Measurements from ENCODE around the gene CHPF.
A peak's percentile ranks its signal among the peaks of the same experiment; 100 is the strongest.

The CHPF gene

GRCh38 chr2:219515874-219516629 is 27.6 kb downstream of the CHPF start:
- no peak for DNase-seq (ENCODE audit: extremely low read depth in 1 of 2, low read depth in 1 of 2)

- no peak for DNase-seq (ENCODE audit: extremely low read depth in 1 of 2, low read depth in 1 of 2)
Observed at GRCh38 chr2:219514836-219515235, 28.8 kb downstream of the CHPF start.

- no peak for DNase-seq (ENCODE audit: extremely low read depth in 1 of 2, low read depth in 1 of 2)
Observed at GRCh38 chr2:219514196-219514761, 29.3 kb downstream of the CHPF start, which contains the start of gene ASIC4. Gene ASIC4 (plus strand): TSS chr2:219514482. CDS start chr2:219514725, 243 bp downstream.

- DNase-seq (ENCODE audit: extremely low read depth in 1 of 2, low read depth in 1 of 2): no peak
Observed at GRCh38 chr2:219513787-219514186, 29.8 kb downstream of the CHPF start.

GRCh38 chr2:219512524-219513216 is 30.9 kb downstream of the CHPF start:
- no peak for DNase-seq (ENCODE audit: extremely low read depth in 1 of 2, low read depth in 1 of 2)

- no peak for DNase-seq (ENCODE audit: extremely low read depth in 1 of 2, low read depth in 1 of 2)
Observed at GRCh38 chr2:219511547-219512325, 31.9 kb downstream of the CHPF start.

- DNase-seq (ENCODE audit: extremely low read depth in 1 of 2, low read depth in 1 of 2): no peak
Observed at GRCh38 chr2:219510512-219511135, 33.0 kb downstream of the CHPF start.

GRCh38 chr2:219509780-219510511 is 33.7 kb downstream of the CHPF start:
- peak in 1 of 2 donors; percentile 38 for DNase-seq (ENCODE audit: extremely low read depth in 1 of 2, low read depth in 1 of 2)

GRCh38 chr2:219508971-219509779 is 34.4 kb downstream of the CHPF start:
- no peak for DNase-seq (ENCODE audit: extremely low read depth in 1 of 2, low read depth in 1 of 2)

- DNase-seq (ENCODE audit: extremely low read depth in 1 of 2, low read depth in 1 of 2): no peak
Observed at GRCh38 chr2:219508444-219508734, 35.2 kb downstream of the CHPF start.

GRCh38 chr2:219507581-219508443 is 35.8 kb downstream of the CHPF start:
- no peak for DNase-seq (ENCODE audit: extremely low read depth in 1 of 2, low read depth in 1 of 2)

- no peak for DNase-seq (ENCODE audit: extremely low read depth in 1 of 2, low read depth in 1 of 2)
Observed at GRCh38 chr2:219506802-219507526, 36.6 kb downstream of the CHPF start.

- no peak for DNase-seq (ENCODE audit: extremely low read depth in 1 of 2, low read depth in 1 of 2)
Observed at GRCh38 chr2:219506153-219506801, 37.3 kb downstream of the CHPF start.

- DNase-seq (ENCODE audit: extremely low read depth in 1 of 2, low read depth in 1 of 2): no peak
Observed at GRCh38 chr2:219505585-219505984, 38.0 kb downstream of the CHPF start.

- DNase-seq (ENCODE audit: extremely low read depth in 1 of 2, low read depth in 1 of 2): no peak
Observed at GRCh38 chr2:219502618-219503017, 41.0 kb downstream of the CHPF start.

- DNase-seq (ENCODE audit: extremely low read depth in 1 of 2, low read depth in 1 of 2): no peak
Observed at GRCh38 chr2:219501849-219502248, 41.8 kb downstream of the CHPF start.

GRCh38 chr2:219500135-219500534 is 43.5 kb downstream of the CHPF start:
- DNase-seq (ENCODE audit: extremely low read depth in 1 of 2, low read depth in 1 of 2): no peak
